Brain microvascular endothelial cell (primary cell): ENCODE results near the gene HMGXB3.

ENCODE experiments used
- DNase-seq: peaks from one replicate; pipeline ENCODE4 v3.0.0-alpha.2; 2020
- H3K27ac ChIP-seq: fragments of 250-450 bp; sonication (Bioruptor Pico); 2 replicates; pipeline ENCODE4 v1.5.1; 2020; ENCODE audit warnings: mild to moderate bottlenecking, moderate library complexity
- H3K27me3 ChIP-seq: fragments of 250-450 bp; sonication (Bioruptor Pico); replicated peaks from 2 replicates; pipeline ENCODE4 v1.5.1; 2020; ENCODE audit warnings: mild to moderate bottlenecking
- H3K36me3 ChIP-seq: fragments of 250-450 bp; sonication (Bioruptor Pico); replicated peaks from 2 replicates; pipeline ENCODE4 v1.5.1; 2020; ENCODE audit warnings: mild to moderate bottlenecking
- H3K4me3 ChIP-seq: 2 replicates; pipeline ENCODE4 v1.5.1; 2011; ENCODE audit warnings: low read depth, mild to moderate bottlenecking, control low read depth, low read length, moderate library complexity
- in situ Hi-C: cut with HindIII; loops from 2 replicates; pipeline ENCODE4 v1.10.0; 2017; ENCODE audit warnings: low sequenced_read_pairs, low pct_ligation_motif_present
- TF ChIP-seq, protein P1 (sequence below): IDR thresholded peaks from 2 replicates; pipeline ENCODE4 v1.5.1; 2011; ENCODE audit warnings: low read depth, mild to moderate bottlenecking, moderate library complexity, low read length, control low read depth, inconsistent platforms; ENCODE audit errors: missing control alignments

The HMGXB3 gene

DNA sequence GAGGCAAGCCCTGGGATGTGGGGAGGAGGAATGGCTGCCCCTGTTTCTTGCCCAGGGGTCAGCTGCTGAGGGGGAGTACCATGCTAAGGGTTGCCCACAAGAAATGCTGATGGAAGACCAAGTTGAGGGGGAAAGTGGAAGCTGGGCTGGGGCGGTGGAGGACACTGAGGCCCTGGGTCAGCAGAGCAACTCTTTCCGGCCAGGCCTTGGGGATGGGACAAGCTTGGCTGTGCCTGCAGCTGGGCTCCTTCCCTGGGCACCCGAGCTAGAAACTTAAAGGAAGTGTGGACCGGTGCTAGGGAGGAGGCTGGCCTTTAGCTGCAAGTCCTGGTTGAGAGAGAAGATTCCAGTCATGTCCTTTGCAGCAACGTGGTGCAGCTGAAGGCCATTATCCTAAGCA lies 63.1 kb downstream of the HMGXB3 start:
- no peak for DNase-seq

DNA sequence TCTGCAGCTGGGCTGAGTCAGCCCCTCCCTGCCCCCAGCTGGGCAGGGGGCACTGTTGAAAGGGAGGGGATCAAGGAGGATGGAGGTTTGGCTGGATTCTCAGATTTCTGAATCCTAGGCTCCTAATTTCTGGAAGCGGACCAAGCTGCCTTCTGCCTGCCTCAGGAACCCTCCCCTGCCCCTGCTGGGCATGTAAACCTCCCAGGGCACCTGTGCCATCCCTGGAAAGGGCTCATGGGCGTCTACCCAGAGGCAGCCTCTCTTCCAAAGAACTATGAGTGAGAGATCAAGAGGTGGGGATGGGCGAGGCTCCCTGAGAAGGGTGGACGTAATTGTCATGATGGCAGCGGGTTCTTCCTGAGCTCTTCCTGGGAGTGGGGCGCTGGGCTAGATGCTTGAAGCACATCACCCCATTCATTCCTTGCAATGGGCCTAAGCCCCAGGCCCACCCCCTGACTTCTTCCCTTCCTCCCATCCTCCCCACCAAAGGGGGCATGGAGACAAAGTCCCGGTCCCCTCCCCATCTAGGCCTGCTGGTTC lies 64.2 kb downstream of the HMGXB3 start:
- H3K4me3 ChIP-seq = no peak overlapping the region
- no peak for DNase-seq
- H3K27me3 ChIP-seq = no peaks in the 10 kb centered on the region
- H3K36me3 ChIP-seq = no peaks in the 10 kb centered on the region
- in situ Hi-C loops = no loop called here
- H3K27ac ChIP-seq = no peak overlapping the region
- TF ChIP-seq, protein P1, sequence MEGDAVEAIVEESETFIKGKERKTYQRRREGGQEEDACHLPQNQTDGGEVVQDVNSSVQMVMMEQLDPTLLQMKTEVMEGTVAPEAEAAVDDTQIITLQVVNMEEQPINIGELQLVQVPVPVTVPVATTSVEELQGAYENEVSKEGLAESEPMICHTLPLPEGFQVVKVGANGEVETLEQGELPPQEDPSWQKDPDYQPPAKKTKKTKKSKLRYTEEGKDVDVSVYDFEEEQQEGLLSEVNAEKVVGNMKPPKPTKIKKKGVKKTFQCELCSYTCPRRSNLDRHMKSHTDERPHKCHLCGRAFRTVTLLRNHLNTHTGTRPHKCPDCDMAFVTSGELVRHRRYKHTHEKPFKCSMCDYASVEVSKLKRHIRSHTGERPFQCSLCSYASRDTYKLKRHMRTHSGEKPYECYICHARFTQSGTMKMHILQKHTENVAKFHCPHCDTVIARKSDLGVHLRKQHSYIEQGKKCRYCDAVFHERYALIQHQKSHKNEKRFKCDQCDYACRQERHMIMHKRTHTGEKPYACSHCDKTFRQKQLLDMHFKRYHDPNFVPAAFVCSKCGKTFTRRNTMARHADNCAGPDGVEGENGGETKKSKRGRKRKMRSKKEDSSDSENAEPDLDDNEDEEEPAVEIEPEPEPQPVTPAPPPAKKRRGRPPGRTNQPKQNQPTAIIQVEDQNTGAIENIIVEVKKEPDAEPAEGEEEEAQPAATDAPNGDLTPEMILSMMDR = no peak

More for the DNA sequence above, 63.1 kb downstream of the HMGXB3 start:
- no peaks in the 10 kb centered on the region for H3K27me3 ChIP-seq
- TF ChIP-seq, protein P1 = no peak
- H3K27ac ChIP-seq = no peak overlapping the region
- H3K36me3 ChIP-seq = no peaks in the 10 kb centered on the region
- in situ Hi-C loops = no loop called here
- no peak overlapping the region for H3K4me3 ChIP-seq

DNA sequence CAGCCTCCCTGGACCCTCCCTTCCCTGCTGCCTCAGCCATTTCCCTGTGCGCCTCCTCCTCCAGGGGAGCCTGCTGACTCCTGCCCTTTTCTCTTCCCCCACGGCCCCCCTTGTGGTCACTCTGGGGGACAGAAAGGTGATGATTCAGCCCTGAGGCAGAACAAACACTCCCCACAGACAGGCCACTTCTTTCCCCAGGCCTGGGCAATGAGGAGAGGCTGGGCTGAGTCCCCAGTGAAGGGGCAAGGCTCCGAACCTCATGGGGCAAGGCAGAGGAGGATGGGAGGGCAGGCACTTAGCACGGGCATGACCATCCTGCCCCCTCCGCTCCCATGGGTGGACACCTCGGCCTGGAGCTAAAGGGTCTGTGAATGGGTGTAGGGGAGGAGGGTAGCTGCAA lies 64.8 kb downstream of the HMGXB3 start:
- DNase-seq = peak; percentile 47
- Histone ChIP-seq H3K4me3 (no peak overlapping the region), H3K27me3 (no peaks in the 10 kb centered on the region), H3K27ac (peak overlapping the region; percentile 16), H3K36me3 (no peaks in the 10 kb centered on the region)
- in situ Hi-C loops = no loop called here
- TF ChIP-seq, protein P1 = peak; percentile 24

DNA sequence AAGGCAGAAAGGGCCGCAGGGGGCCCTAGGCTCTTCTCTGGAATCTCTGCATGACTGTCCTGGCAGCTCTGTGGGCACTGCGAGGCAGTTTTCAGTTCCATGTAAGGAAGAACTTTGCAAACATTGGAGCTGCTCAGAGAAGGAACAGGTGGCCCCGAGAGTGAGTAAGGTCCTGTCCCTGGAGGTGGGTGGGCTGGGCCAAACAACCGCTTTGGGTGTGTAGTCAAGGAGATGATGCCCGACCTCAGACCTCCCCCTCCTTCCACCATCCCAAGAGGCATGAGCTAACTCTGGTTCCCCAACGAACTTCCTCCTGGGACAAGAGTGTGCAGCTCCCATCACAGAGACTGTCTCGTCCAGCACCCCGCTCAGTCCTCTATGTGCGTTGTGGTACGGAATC lies 65.3 kb downstream of the HMGXB3 start:
- no peaks in the 10 kb centered on the region for H3K27me3 ChIP-seq
- no peak overlapping the region for H3K4me3 ChIP-seq
- peak overlapping the region; percentile 16 for H3K27ac ChIP-seq
- H3K36me3 ChIP-seq = no peaks in the 10 kb centered on the region
- in situ Hi-C loops = no loop called here
- TF ChIP-seq, protein P1 = no peak
- DNase-seq = peak; percentile 33

DNA sequence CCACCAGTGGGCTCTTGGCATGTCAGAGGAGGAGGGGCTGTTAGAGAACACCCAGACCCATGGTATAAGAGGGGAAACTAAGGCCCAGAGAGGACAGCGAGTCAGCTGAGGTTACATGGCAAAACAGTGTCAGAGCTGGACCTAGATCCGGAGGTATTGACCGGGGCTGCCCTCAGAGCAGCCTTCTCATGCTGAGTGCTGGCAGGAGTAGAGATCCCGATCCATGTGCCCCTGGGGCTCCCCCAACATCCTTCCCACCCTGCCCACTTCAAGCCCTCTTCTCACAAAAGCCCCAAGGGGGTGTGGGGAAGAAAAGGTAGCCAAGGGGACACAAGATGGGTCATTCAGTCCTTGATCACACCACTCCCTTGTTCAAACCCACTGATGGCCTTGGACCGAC lies 65.9 kb downstream of the HMGXB3 start:
- TF ChIP-seq, protein P1 = no peak
- DNase-seq = no peak
- H3K36me3 ChIP-seq = no peaks in the 10 kb centered on the region
- no peaks in the 10 kb centered on the region for H3K27me3 ChIP-seq
- no peak overlapping the region for H3K27ac ChIP-seq
- in situ Hi-C loops = no loop called here
- H3K4me3 ChIP-seq = no peak overlapping the region

DNA sequence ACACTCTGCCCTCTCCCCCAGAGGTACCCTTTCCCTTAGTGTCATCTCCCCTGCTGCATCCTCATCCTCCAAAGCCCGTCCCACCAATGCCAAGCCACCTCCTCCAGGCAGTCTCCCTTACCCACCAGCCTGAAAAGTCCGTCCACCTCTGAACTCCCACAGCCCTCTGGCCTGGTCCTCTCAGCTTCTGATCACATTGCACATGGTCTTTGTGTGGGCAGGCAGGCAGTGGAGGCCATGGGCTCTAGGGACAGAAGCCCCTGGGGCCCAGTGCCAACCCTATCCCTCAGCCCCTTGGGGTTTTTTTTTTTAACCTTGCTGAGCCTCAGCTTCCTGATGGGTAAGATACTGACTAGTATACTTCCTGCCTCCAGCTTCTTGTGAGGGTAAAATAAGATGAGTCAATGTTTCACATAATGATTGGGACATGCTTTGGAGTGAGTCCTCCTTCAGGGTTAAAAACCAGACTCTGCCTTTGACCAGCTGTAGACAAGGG lies 66.4 kb downstream of the HMGXB3 start:
- H3K27ac ChIP-seq = no peak overlapping the region
- in situ Hi-C loops = no loop called here
- H3K36me3 ChIP-seq = no peaks in the 10 kb centered on the region
- no peak overlapping the region for H3K4me3 ChIP-seq
- no peaks in the 10 kb centered on the region for H3K27me3 ChIP-seq
- DNase-seq = peak; percentile 50
- TF ChIP-seq, protein P1 = no peak
